Panc1 (cell line): Measurements from ENCODE around the gene CDH13.

Source experiments
- POLR2AphosphoS5 ChIP-seq: IDR thresholded peaks from 2 replicates; pipeline ENCODE4 v1.6.1; 2012; ENCODE audit warnings: mild to moderate bottlenecking, low read depth, low read length, moderate library complexity
- SIN3A ChIP-seq: IDR thresholded peaks from 2 replicates; pipeline ENCODE4 v1.6.1; 2012; ENCODE audit warnings: low read depth, mild to moderate bottlenecking, low read length, moderate library complexity, borderline replicate concordance; ENCODE audit not compliant: insufficient read depth
- TCF7L2 ChIP-seq: IDR thresholded peaks from 2 replicates; pipeline ENCODE4 v1.6.1; 2011; ENCODE audit warnings: mild to moderate bottlenecking, low read depth, low read length, inconsistent platforms
- TF ChIP-seq, protein P1 (sequence below): fragments of 450-650 bp; IDR thresholded peaks from 2 replicates; pipeline ENCODE4 v1.5.1; 2017; ENCODE audit warnings: mild to moderate bottlenecking
- TF ChIP-seq, protein P2 (sequence below), 2 experiments: IDR thresholded peaks; 2 replicates each; pipeline ENCODE4 v1.6.1; 2011 to 2012; ENCODE audit warnings: low read depth in 2 of 2, control low read depth in 1 of 2, low read length in 1 of 2, mild to moderate bottlenecking in 1 of 2, moderate library complexity in 1 of 2; ENCODE audit not compliant: insufficient read depth in 1 of 2

DNA sequence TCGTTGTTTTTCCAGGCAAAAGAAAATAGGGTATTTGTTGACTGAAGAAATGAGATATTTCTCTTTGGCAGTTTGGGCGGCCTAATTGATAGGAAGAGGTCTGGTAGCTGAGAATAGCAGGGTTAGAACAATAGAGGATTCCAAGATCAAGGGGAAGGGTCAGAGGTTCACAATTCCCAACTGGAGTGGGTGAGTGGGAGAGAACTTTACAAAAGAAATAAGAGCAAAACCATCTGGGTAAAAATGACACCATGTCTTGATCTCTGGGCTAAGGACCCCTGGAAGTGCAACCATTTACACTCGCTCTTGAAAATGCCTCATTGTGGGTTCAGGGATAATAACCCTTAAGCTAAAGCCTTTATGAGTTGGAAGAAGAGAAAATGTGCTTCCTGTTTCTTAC, 180.5 kb downstream of the CDH13 start:
- TF ChIP-seq, protein P1, sequence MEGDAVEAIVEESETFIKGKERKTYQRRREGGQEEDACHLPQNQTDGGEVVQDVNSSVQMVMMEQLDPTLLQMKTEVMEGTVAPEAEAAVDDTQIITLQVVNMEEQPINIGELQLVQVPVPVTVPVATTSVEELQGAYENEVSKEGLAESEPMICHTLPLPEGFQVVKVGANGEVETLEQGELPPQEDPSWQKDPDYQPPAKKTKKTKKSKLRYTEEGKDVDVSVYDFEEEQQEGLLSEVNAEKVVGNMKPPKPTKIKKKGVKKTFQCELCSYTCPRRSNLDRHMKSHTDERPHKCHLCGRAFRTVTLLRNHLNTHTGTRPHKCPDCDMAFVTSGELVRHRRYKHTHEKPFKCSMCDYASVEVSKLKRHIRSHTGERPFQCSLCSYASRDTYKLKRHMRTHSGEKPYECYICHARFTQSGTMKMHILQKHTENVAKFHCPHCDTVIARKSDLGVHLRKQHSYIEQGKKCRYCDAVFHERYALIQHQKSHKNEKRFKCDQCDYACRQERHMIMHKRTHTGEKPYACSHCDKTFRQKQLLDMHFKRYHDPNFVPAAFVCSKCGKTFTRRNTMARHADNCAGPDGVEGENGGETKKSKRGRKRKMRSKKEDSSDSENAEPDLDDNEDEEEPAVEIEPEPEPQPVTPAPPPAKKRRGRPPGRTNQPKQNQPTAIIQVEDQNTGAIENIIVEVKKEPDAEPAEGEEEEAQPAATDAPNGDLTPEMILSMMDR: no peak
- TF ChIP-seq TCF7L2 (no peak), SIN3A (no peak), POLR2AphosphoS5 (no peak)
- TF ChIP-seq, protein P2, sequence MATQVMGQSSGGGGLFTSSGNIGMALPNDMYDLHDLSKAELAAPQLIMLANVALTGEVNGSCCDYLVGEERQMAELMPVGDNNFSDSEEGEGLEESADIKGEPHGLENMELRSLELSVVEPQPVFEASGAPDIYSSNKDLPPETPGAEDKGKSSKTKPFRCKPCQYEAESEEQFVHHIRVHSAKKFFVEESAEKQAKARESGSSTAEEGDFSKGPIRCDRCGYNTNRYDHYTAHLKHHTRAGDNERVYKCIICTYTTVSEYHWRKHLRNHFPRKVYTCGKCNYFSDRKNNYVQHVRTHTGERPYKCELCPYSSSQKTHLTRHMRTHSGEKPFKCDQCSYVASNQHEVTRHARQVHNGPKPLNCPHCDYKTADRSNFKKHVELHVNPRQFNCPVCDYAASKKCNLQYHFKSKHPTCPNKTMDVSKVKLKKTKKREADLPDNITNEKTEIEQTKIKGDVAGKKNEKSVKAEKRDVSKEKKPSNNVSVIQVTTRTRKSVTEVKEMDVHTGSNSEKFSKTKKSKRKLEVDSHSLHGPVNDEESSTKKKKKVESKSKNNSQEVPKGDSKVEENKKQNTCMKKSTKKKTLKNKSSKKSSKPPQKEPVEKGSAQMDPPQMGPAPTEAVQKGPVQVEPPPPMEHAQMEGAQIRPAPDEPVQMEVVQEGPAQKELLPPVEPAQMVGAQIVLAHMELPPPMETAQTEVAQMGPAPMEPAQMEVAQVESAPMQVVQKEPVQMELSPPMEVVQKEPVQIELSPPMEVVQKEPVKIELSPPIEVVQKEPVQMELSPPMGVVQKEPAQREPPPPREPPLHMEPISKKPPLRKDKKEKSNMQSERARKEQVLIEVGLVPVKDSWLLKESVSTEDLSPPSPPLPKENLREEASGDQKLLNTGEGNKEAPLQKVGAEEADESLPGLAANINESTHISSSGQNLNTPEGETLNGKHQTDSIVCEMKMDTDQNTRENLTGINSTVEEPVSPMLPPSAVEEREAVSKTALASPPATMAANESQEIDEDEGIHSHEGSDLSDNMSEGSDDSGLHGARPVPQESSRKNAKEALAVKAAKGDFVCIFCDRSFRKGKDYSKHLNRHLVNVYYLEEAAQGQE (IDR thresholded peaks at IDR 0.05; ENCODE audit: insufficient read depth in 1 of 2, low read depth in 2 of 2, low read length in 1 of 2): no peak
